Measurements from ENCODE around the gene NPAS2. TPM values are rescaled to one million over a fixed set of nuclear protein-coding genes. Genes with fewer than 3 reads are reported as not detected.
A peak's percentile ranks its signal among the peaks of the same experiment; 100 is the strongest.

NPAS2 gene
- total RNA-seq, 1 donor from 2014 or later, result 5.5 TPM

- H3K9me3 Mint-ChIP-seq (ENCODE audit: unreplicated experiment), result no peaks in the 10 kb centered on the region
- no peak for FAIRE-seq
- H2AFZ ChIP-seq (ENCODE audit: low read depth, low read length), result no peak overlapping the region
- no peak overlapping the region for H3K27ac Mint-ChIP-seq (ENCODE audit: unreplicated experiment)
- no peaks in the 10 kb centered on the region for H3K36me3 Mint-ChIP-seq (ENCODE audit: low read depth, unreplicated experiment)
- H3K27ac ChIP-seq (ENCODE audit: low read depth, low read length), result no peak overlapping the region
- DNase-seq (ENCODE audit: low read depth), result no peak
- peaks cover 7% of the 10 kb centered on the region for H3K4me1 ChIP-seq (ENCODE audit: insufficient read depth, low read length)
- H3K9ac ChIP-seq (ENCODE audit: low read length), result no peak overlapping the region
- H3K79me2 ChIP-seq (ENCODE audit: insufficient read depth, low read length), result no peaks in the 10 kb centered on the region
- peaks cover 14% of the 10 kb centered on the region for H3K4me1 Mint-ChIP-seq (ENCODE audit: low read depth, unreplicated experiment)
- peaks cover 49% of the 10 kb centered on the region for H3K27me3 Mint-ChIP-seq (ENCODE audit: low read depth, unreplicated experiment)
- H4K20me1 ChIP-seq (ENCODE audit: insufficient read depth, low read length), result no peaks in the 10 kb centered on the region
- peaks cover 4% of the 10 kb centered on the region for H3K27me3 ChIP-seq (ENCODE audit: insufficient read depth, low read length)
- no peak overlapping the region for H3K4me3 ChIP-seq (ENCODE audit: insufficient read depth, low read depth, low read length)
- TF ChIP-seq EZH2 (IDR thresholded peaks at IDR 0.05; ENCODE audit: insufficient read depth, low read length) (no peak), CTCF (IDR thresholded peaks at IDR 0.05; ENCODE audit: insufficient read depth, low read depth, low read length) (no peak)
- no peak overlapping the region for H3K4me3 Mint-ChIP-seq (ENCODE audit: unreplicated experiment)
- H3K4me2 ChIP-seq (ENCODE audit: low read length), result no peak overlapping the region
- H3K9me3 ChIP-seq (ENCODE audit: insufficient read depth, low read depth, low read length), result no peaks in the 10 kb centered on the region
- H3K36me3 ChIP-seq (ENCODE audit: insufficient read depth, low read length), result no peaks in the 10 kb centered on the region
These were observed 23.3 kb upstream of the NPAS2 start for GRCh38 chr2:100796499-100797100.

- H3K9me3 Mint-ChIP-seq (ENCODE audit: unreplicated experiment), result no peaks in the 10 kb centered on the region
- Histone ChIP-seq H3K9me3 (ENCODE audit: insufficient read depth, low read depth, low read length) (no peaks in the 10 kb centered on the region), H3K4me2 (ENCODE audit: low read length) (no peak overlapping the region), H4K20me1 (ENCODE audit: insufficient read depth, low read length) (no peaks in the 10 kb centered on the region), H3K4me3 (ENCODE audit: insufficient read depth, low read depth, low read length) (no peak overlapping the region), H3K36me3 (ENCODE audit: insufficient read depth, low read length) (no peaks in the 10 kb centered on the region), H3K79me2 (ENCODE audit: insufficient read depth, low read length) (no peaks in the 10 kb centered on the region), H3K27me3 (ENCODE audit: insufficient read depth, low read length) (peaks cover 4% of the 10 kb centered on the region), H3K9ac (ENCODE audit: low read length) (no peak overlapping the region), H3K27ac (ENCODE audit: low read depth, low read length) (no peak overlapping the region), H2AFZ (ENCODE audit: low read depth, low read length) (no peak overlapping the region), H3K4me1 (ENCODE audit: insufficient read depth, low read length) (peaks cover 9% of the 10 kb centered on the region)
- H3K36me3 Mint-ChIP-seq (ENCODE audit: low read depth, unreplicated experiment), result no peaks in the 10 kb centered on the region
- TF ChIP-seq EZH2 (IDR thresholded peaks at IDR 0.05; ENCODE audit: insufficient read depth, low read length) (no peak), CTCF (IDR thresholded peaks at IDR 0.05; ENCODE audit: insufficient read depth, low read depth, low read length) (no peak)
- no peak overlapping the region for H3K4me3 Mint-ChIP-seq (ENCODE audit: unreplicated experiment)
- H3K27ac Mint-ChIP-seq (ENCODE audit: unreplicated experiment), result no peak overlapping the region
- FAIRE-seq, result no peak
- no peak for DNase-seq (ENCODE audit: low read depth)
- peaks cover 24% of the 10 kb centered on the region for H3K4me1 Mint-ChIP-seq (ENCODE audit: low read depth, unreplicated experiment)
- H3K27me3 Mint-ChIP-seq (ENCODE audit: low read depth, unreplicated experiment), result peaks cover 40% of the 10 kb centered on the region
These were observed 20.3 kb upstream of the NPAS2 start for GRCh38 chr2:100799686-100800085.

- no peaks in the 10 kb centered on the region for H3K79me2 ChIP-seq (ENCODE audit: insufficient read depth, low read length)
- H3K4me3 Mint-ChIP-seq (ENCODE audit: unreplicated experiment), result no peak overlapping the region
- H3K36me3 Mint-ChIP-seq (ENCODE audit: low read depth, unreplicated experiment), result no peaks in the 10 kb centered on the region
- no peak overlapping the region for H2AFZ ChIP-seq (ENCODE audit: low read depth, low read length)
- no peaks in the 10 kb centered on the region for H3K9me3 ChIP-seq (ENCODE audit: insufficient read depth, low read depth, low read length)
- no peak for TF ChIP-seq EZH2 (IDR thresholded peaks at IDR 0.05; ENCODE audit: insufficient read depth, low read length)
- no peak for TF ChIP-seq CTCF (IDR thresholded peaks at IDR 0.05; ENCODE audit: insufficient read depth, low read depth, low read length)
- no peaks in the 10 kb centered on the region for H3K36me3 ChIP-seq (ENCODE audit: insufficient read depth, low read length)
- H3K27me3 Mint-ChIP-seq (ENCODE audit: low read depth, unreplicated experiment), result peaks cover 31% of the 10 kb centered on the region
- no peak overlapping the region for H3K4me3 ChIP-seq (ENCODE audit: insufficient read depth, low read depth, low read length)
- H3K4me2 ChIP-seq (ENCODE audit: low read length), result peak overlapping the region; percentile 28
- peak overlapping the region; percentile 39 for H3K9ac ChIP-seq (ENCODE audit: low read length)
- peak overlapping the region; percentile 16 for H3K27ac Mint-ChIP-seq (ENCODE audit: unreplicated experiment)
- peaks cover 9% of the 10 kb centered on the region for H3K4me1 ChIP-seq (ENCODE audit: insufficient read depth, low read length)
- H3K9me3 Mint-ChIP-seq (ENCODE audit: unreplicated experiment), result no peaks in the 10 kb centered on the region
- no peaks in the 10 kb centered on the region for H3K27me3 ChIP-seq (ENCODE audit: insufficient read depth, low read length)
- H4K20me1 ChIP-seq (ENCODE audit: insufficient read depth, low read length), result no peaks in the 10 kb centered on the region
- FAIRE-seq, result no peak
- H3K27ac ChIP-seq (ENCODE audit: low read depth, low read length), result no peak overlapping the region
- no peak for DNase-seq (ENCODE audit: low read depth)
- peaks cover 24% of the 10 kb centered on the region for H3K4me1 Mint-ChIP-seq (ENCODE audit: low read depth, unreplicated experiment)
These were observed 19.0 kb upstream of the NPAS2 start for GRCh38 chr2:100800915-100801314.

All from astrocyte (in vitro differentiated cells and primary cell).